Spinal cord (tissue), 4 donors: ENCODE measurements around the gene RAB5A. TPM values are rescaled to one million over a fixed set of nuclear protein-coding genes. Genes with fewer than 3 reads are reported as not detected.

Source experiments
- polyA plus RNA-seq, 2 donors: library from polyadenylated mRNA; unstranded; fragments of 120-200 nt; gene quantifications; one replicate each; pipeline ENCODE4 v1.2.1, GENCODE V29; 2013; ENCODE audit not compliant: insufficient read length in 2 of 2
- small RNA-seq: library from RNA; depleted of rRNA; stranded (forward); fragments of <200 nt; gene quantifications from one replicate; pipeline ENCODE3, GENCODE V24; 2014; ENCODE audit warnings: low replicate concordance
- total RNA-seq, 2 donors: library from RNA; depleted of rRNA in 1 of 2; stranded (reverse); fragments of 120-200 nt in 1 of 2; fragments of >200 nt in 1 of 2; gene quantifications; one replicate each; pipeline versions ENCODE4 v1.2.3 to v1.2.4, GENCODE V29; 2013 to 2014

Gene RAB5A
- total and polyA plus RNA-seq, 4 donors: 65.0 to 118 (median 101) TPM

Small RNAs within 50 kb of the gene (small RNA-seq; reads per million reads assigned to genes)
- gene RNU4-85P (not detected), gene RPL39P18 (not detected)

Other genes with a start within 250 kb of the RAB5A start
- 1 to 10 TPM; 3.4 to 7.2 TPM for gene EFHB, start 12.9 kb upstream of the RAB5A start, total RNA-seq
- gene EFHB, start 12.9 kb upstream of the RAB5A start, polyA plus RNA-seq: 1 to 10 TPM; 6.9 to 7.4 TPM
- not detected for gene PP2D1, start 65.2 kb downstream of the RAB5A start, total RNA-seq
- gene PP2D1, start 65.2 kb downstream of the RAB5A start, polyA plus RNA-seq: 1 to 10 TPM in 1 of 2 donors, under 1 TPM in 1; 0.44 to 1.1 TPM
- gene KAT2B, start 93.3 kb downstream of the RAB5A start, total RNA-seq: 10 to 100 TPM; 41.8 to 49.6 TPM
- gene KAT2B, start 93.3 kb downstream of the RAB5A start, polyA plus RNA-seq: 10 to 100 TPM; 47.0 to 68.5 TPM
- 1 to 10 TPM; 4.6 to 5.5 TPM for gene SGO1, start 239.1 kb downstream of the RAB5A start, total RNA-seq
- 1 to 10 TPM; 4.0 to 4.9 TPM for gene SGO1, start 239.1 kb downstream of the RAB5A start, polyA plus RNA-seq